ENCODE measurements around the gene KERA.

Gene KERA

GRCh38 chr12:91057368-91058165 is at the start of gene KERA:
Gene KERA (minus strand): TSS chr12:91058024. CDS start chr12:91056281, 1,743 bp downstream.
- no peak within 1 kb of the TSS for H3K4me3 ChIP-seq (ENCODE audit: control insufficient read depth, low read depth, low read length)
- no peak for TF ChIP-seq CTCF (conservative IDR thresholded peaks at IDR 0.05; ENCODE audit: control insufficient read depth, insufficient read depth, low read depth, low read length)
- no peak for DNase-seq (ENCODE audit: low read depth)

GRCh38 chr12:91106283-91106682 is 48.5 kb upstream of the KERA start:
- no peak for TF ChIP-seq CTCF (conservative IDR thresholded peaks at IDR 0.05; ENCODE audit: control insufficient read depth, insufficient read depth, low read depth, low read length)
- no peak for DNase-seq (ENCODE audit: low read depth)
- no peak overlapping the region for H3K4me3 ChIP-seq (ENCODE audit: control insufficient read depth, low read depth, low read length)

GRCh38 chr12:91105807-91106206 is 48.0 kb upstream of the KERA start:
- H3K4me3 ChIP-seq (ENCODE audit: control insufficient read depth, low read depth, low read length), result no peak overlapping the region
- TF ChIP-seq CTCF (conservative IDR thresholded peaks at IDR 0.05; ENCODE audit: control insufficient read depth, insufficient read depth, low read depth, low read length), result no peak
- DNase-seq (ENCODE audit: low read depth), result peak; percentile 33

- no peak overlapping the region for H3K4me3 ChIP-seq (ENCODE audit: control insufficient read depth, low read depth, low read length)
- no peak for TF ChIP-seq CTCF (conservative IDR thresholded peaks at IDR 0.05; ENCODE audit: control insufficient read depth, insufficient read depth, low read depth, low read length)
- DNase-seq (ENCODE audit: low read depth), result no peak
Measured at GRCh38 chr12:91104812-91105466, 47.1 kb upstream of the KERA start.

GRCh38 chr12:91103624-91104023 is 45.8 kb upstream of the KERA start:
- no peak overlapping the region for H3K4me3 ChIP-seq (ENCODE audit: control insufficient read depth, low read depth, low read length)
- no peak for DNase-seq (ENCODE audit: low read depth)
- no peak for TF ChIP-seq CTCF (conservative IDR thresholded peaks at IDR 0.05; ENCODE audit: control insufficient read depth, insufficient read depth, low read depth, low read length)

- no peak for TF ChIP-seq CTCF (conservative IDR thresholded peaks at IDR 0.05; ENCODE audit: control insufficient read depth, insufficient read depth, low read depth, low read length)
- no peak for DNase-seq (ENCODE audit: low read depth)
- no peak overlapping the region for H3K4me3 ChIP-seq (ENCODE audit: control insufficient read depth, low read depth, low read length)
Measured at GRCh38 chr12:91103101-91103500, 45.3 kb upstream of the KERA start.
